ENCODE measurements around the gene AK5.
"Not testable (repeated sequence)": the region's sequence is repeated elsewhere in the genome, so short reads cannot be mapped to it uniquely, and the experiment has no call there.

AK5 gene

GRCh38 chr1:77399250-77400086 lies 117.6 kb downstream of the AK5 start:
- no peak for DNase-seq (ENCODE audit: low spot score)

GRCh38 chr1:77400781-77401180 lies 119.0 kb downstream of the AK5 start:
- DNase-seq (ENCODE audit: low spot score): no peak

GRCh38 chr1:77401384-77401783 lies 119.6 kb downstream of the AK5 start:
- DNase-seq (ENCODE audit: low spot score): no peak

- DNase-seq (ENCODE audit: low spot score): no peak
Measured at GRCh38 chr1:77405186-77405585, 123.4 kb downstream of the AK5 start.

GRCh38 chr1:77406661-77407060 lies 124.8 kb downstream of the AK5 start:
- no peak for DNase-seq (ENCODE audit: low spot score)

- no peak for DNase-seq (ENCODE audit: low spot score)
Measured at GRCh38 chr1:77407738-77408375, 126.0 kb downstream of the AK5 start.

GRCh38 chr1:77408933-77409332 lies 127.1 kb downstream of the AK5 start:
- DNase-seq (ENCODE audit: low spot score): not testable (repeated sequence)

- DNase-seq (ENCODE audit: low spot score): no peak
Measured at GRCh38 chr1:77412069-77412819, 130.4 kb downstream of the AK5 start.

GRCh38 chr1:77412820-77413530 lies 131.2 kb downstream of the AK5 start:
- no peak for DNase-seq (ENCODE audit: low spot score)

GRCh38 chr1:77413541-77414335 lies 131.9 kb downstream of the AK5 start:
- no peak for DNase-seq (ENCODE audit: low spot score)

GRCh38 chr1:77415579-77415978 lies 133.8 kb downstream of the AK5 start:
- no peak for DNase-seq (ENCODE audit: low spot score)

GRCh38 chr1:77416692-77417450 lies 135.1 kb downstream of the AK5 start:
- peak; percentile 27 for DNase-seq (ENCODE audit: low spot score)

GRCh38 chr1:77418055-77418454 lies 136.2 kb downstream of the AK5 start:
- not testable (repeated sequence) for DNase-seq (ENCODE audit: low spot score)

- no peak for DNase-seq (ENCODE audit: low spot score)
Measured at GRCh38 chr1:77421504-77422233, 139.8 kb downstream of the AK5 start.

GRCh38 chr1:77424236-77424635 lies 142.4 kb downstream of the AK5 start:
- no peak for DNase-seq (ENCODE audit: low spot score)

GRCh38 chr1:77428068-77428467 lies 146.2 kb downstream of the AK5 start:
- DNase-seq (ENCODE audit: low spot score): no peak

- no peak for DNase-seq (ENCODE audit: low spot score)
Measured at GRCh38 chr1:77430966-77431690, 149.3 kb downstream of the AK5 start.

- DNase-seq (ENCODE audit: low spot score): no peak
Measured at GRCh38 chr1:77433934-77434333, 152.1 kb downstream of the AK5 start.

- DNase-seq (ENCODE audit: low spot score): no peak
Measured at GRCh38 chr1:77434967-77435366, 153.1 kb downstream of the AK5 start.
